ENCODE data around the gene MRPL47.

The MRPL47 gene

DNA sequence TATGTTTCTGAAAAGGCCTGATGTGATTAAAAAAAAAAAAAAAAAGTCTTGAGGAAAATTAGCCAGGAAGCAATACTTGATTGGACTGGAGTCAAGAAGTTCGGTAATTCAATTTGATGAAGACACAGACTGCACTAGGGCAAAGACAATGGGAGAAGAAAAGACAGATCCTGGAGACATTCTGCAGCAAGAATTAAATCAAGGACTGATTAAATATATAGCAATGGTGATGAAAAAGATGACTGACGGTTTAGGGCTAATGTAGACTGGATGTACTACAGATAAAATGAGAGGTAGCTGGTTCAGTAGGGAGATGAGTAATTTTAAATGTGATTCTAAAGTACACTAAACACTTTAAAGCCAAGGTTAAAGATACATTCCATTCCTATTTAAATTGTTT lies 13.8 kb downstream of the MRPL47 start:
- FAIRE-seq = no peak

DNA sequence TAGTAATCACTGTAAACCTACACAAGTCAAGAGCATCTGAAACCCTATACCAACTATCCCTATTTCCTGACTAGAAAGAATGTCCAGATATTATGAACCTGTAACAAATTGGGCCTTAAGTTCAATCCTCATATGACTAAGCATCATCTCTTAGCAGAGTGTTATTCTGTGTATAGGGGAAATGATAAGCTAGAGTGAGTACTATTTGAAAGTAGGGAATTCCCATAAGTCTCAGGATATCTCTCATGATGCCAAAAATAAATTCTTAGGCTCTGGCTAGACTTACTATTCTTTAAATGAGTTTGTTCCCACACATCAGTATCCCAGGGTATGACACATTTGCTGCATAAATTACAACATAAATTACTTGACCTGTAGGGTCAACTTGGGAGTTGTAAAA lies 15.3 kb downstream of the MRPL47 start:
- FAIRE-seq = no peak

DNA sequence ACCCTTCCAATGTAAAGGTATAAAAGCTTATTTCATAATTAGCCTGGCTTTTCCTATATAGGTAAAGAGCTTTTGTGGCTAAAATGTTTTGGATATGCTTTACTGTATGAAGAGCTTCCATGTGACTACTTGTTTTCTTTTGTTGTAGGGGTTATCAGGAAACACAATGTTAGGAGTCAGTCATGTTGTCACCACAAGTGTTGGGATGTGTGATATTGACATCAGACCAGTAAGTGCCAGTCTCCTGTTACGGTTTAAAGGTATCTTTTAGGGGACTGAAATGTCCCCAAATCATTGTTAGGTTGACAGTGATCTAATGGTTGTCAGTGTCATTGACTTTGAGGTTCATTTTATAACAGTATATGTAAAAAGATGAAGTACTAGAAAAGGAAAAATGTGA lies 23.4 kb downstream of the MRPL47 start:
- no peak for FAIRE-seq

GRCh38 chr3:179565496-179565895 lies 38.9 kb downstream of the MRPL47 start:
- no peak for FAIRE-seq

- no peak for FAIRE-seq
Observed at GRCh38 chr3:179563271-179563783, 41.1 kb downstream of the MRPL47 start.

GRCh38 chr3:179562591-179563270 lies 41.7 kb downstream of the MRPL47 start, which contains the start of gene ACTL6A:
TSS of gene ACTL6A (plus strand) at chr3:179562926. CDS start at chr3:179563093, 167 bp downstream.
- peak; percentile 99 for FAIRE-seq

GRCh38 chr3:179560791-179561190 lies 43.6 kb downstream of the MRPL47 start:
- no peak for FAIRE-seq

DNA sequence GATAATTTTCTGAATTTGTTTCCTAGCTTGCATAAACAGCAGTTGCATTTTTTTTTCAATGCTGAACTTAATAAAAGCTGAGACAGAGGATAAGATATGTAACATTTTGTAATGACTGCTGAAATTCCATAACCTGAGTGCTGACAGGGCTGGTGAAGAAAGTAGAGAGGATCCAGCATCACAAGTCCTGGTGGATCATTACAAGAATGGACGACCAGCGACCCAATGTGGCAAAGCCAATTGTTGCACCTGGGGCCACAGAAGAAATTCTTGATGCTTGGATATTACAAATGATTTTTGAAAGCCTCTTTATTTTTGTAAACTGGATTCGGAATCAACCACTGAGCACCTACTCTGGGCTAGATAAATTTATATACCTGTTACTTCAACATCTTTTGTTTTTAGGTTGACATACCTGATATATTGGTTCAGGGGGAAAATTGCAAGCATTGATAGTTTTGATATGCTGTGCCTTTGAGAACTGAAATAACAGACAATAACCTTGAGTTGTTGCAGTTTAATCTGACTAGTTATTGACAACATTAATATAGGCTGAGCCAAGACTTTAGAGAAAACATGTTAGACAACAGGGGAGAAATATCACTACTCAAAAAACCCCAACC lies 45.6 kb downstream of the MRPL47 start:
- peak; percentile 94 for FAIRE-seq

- no peak for FAIRE-seq
Observed at GRCh38 chr3:179551349-179552105, 52.9 kb downstream of the MRPL47 start.

DNA sequence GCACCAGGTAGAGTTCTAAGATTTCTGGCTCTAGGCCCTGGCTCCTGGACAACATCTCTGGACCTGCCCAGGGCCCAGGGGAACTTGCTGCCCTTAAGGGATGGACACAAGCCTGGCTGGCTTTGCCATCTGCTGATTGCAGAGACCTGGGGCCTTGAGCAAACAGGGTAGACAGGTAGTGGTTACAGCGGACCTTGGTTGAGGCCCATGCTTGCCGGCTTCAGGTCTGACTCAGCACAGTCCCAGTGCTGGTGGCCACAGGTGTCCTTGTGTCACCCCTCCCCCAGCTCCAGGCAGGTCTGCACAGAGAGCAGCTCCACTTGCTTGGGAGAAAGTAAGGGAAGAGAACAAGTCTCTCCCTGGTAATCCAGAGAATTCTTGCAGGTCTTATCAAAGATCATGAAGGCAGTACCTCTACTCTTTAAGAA lies 57.6 kb downstream of the MRPL47 start:
- FAIRE-seq = no peak

GRCh38 chr3:179544981-179545645 lies 59.3 kb downstream of the MRPL47 start:
- no peak for FAIRE-seq

DNA sequence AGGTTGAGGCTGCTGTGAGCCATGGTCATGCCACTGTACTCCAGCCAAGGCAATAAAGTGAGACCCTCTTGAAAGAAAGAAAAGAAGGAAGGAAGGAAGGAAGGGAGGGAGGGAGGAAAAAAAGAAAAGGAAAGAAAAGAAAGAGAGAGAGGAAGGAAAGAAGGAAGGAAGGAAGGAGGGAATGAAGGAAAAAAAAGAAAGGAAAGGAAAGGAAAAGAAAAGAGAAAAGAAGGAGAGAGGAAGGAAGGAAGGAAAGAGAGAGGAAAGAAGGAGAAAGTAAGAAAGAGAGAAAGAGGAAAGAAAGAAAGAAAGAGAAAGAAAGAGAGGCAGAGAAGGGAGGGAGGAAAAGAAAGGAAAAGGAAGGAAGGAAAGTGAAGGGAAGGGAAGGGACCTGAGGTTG lies 62.1 kb downstream of the MRPL47 start:
- FAIRE-seq = no peak

DNA sequence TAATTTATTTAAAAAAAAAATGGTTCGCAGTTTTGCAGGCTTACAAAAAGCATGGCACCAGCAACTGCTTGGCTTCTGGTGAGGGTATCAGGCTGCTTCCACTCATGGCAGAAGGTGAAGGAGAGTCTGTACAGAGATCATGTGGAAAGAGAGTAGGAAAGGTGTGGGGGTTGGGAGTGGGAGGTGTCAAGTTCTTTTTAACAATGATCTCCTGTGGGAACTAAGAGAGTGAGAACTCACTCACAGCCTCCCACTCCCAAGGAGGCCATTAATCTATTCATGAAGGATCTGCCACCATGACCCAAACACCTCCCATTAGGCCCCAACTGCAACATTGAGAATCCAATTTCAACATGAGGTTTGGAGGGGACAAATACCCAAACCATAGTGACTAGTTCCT lies 62.8 kb downstream of the MRPL47 start:
- FAIRE-seq = no peak

GRCh38 chr3:179541094-179541493 lies 63.3 kb downstream of the MRPL47 start:
- FAIRE-seq = no peak

Measured in A204.1 (cell line).